HepG2 (cell line): ENCODE measurements around the gene STX1B. TPM values are rescaled to one million over a fixed set of nuclear protein-coding genes. Genes with fewer than 3 reads are reported as not detected.

ENCODE experiments used
- ARNTL ChIP-seq: sonication (generic); formaldehyde crosslinking; IDR thresholded peaks from 2 replicates; pipeline ENCODE4 v1.4.0; 2020; ENCODE audit warnings: mild to moderate bottlenecking, missing genetic modification reagents
- BCLAF1 ChIP-seq: fragments of 450-650 bp; IDR thresholded peaks from 2 replicates; pipeline ENCODE4 v1.6.1; 2017; ENCODE audit warnings: mild to moderate bottlenecking
- CBFB ChIP-seq: sonication (generic); formaldehyde crosslinking; IDR thresholded peaks from 2 replicates; pipeline ENCODE4 v1.4.0; 2020; ENCODE audit warnings: missing genetic modification reagents
- CC2D1A ChIP-seq: sonication (generic); formaldehyde crosslinking; IDR thresholded peaks from 2 replicates; pipeline ENCODE4 v1.8.1; 2023; ENCODE audit warnings: mild to moderate bottlenecking, missing genetic modification reagents
- GTF3A ChIP-seq: sonication (generic); formaldehyde crosslinking; conservative IDR thresholded peaks from 2 replicates; pipeline ENCODE4 v1.4.0; 2020; ENCODE audit warnings: mild to moderate bottlenecking, missing genetic modification reagents
- MZF1 ChIP-seq: sonication (generic); formaldehyde crosslinking; IDR thresholded peaks from 2 replicates; pipeline ENCODE4 v1.8.1; 2023; ENCODE audit warnings: mild to moderate bottlenecking, missing genetic modification reagents, borderline replicate concordance
- NCOA5 ChIP-seq: sonication (generic); formaldehyde crosslinking; IDR thresholded peaks from 2 replicates; pipeline ENCODE4 v1.4.0; 2020; ENCODE audit warnings: missing genetic modification reagents
- NR2F2 ChIP-seq: IDR thresholded peaks from 2 replicates; pipeline ENCODE4 v1.6.1; 2012; ENCODE audit warnings: low read depth, inconsistent platforms, borderline replicate concordance
- POGZ ChIP-seq: sonication (generic); formaldehyde crosslinking; IDR thresholded peaks from 2 replicates; pipeline ENCODE4 v1.4.0; 2020; ENCODE audit warnings: mild to moderate bottlenecking, missing genetic modification reagents
- POLR2G ChIP-seq: fragments of 200-400 bp; formaldehyde crosslinking; IDR thresholded peaks from 2 replicates; pipeline ENCODE4 v1.6.1; 2018; ENCODE audit warnings: mild to moderate bottlenecking, low read depth, low read length, moderate library complexity
- REPIN1 ChIP-seq: sonication (generic); formaldehyde crosslinking; IDR thresholded peaks from 2 replicates; pipeline ENCODE4 v1.8.0; 2022; ENCODE audit warnings: missing genetic modification reagents, low read depth, mild to moderate bottlenecking, borderline replicate concordance
- TBX2 ChIP-seq: sonication (generic); formaldehyde crosslinking; IDR thresholded peaks from 2 replicates; pipeline ENCODE4 v1.5.0; 2020; ENCODE audit warnings: missing genetic modification reagents, mild to moderate bottlenecking, borderline replicate concordance
- ZMYM2 ChIP-seq: sonication (generic); formaldehyde crosslinking; IDR thresholded peaks from 2 replicates; pipeline ENCODE4 v1.8.0; 2022; ENCODE audit warnings: mild to moderate bottlenecking, missing genetic modification reagents
- ZNF550 ChIP-seq: sonication (generic); formaldehyde crosslinking; IDR thresholded peaks from 2 replicates; pipeline ENCODE4 v1.4.0; 2020; ENCODE audit warnings: mild to moderate bottlenecking, missing genetic modification reagents, borderline replicate concordance
- ZNF570 ChIP-seq: sonication (generic); formaldehyde crosslinking; IDR thresholded peaks from 2 replicates; pipeline ENCODE4 v1.4.0; 2020; ENCODE audit warnings: mild to moderate bottlenecking, missing genetic modification reagents, borderline replicate concordance
- ZNF674 ChIP-seq: sonication (generic); formaldehyde crosslinking; IDR thresholded peaks from 2 replicates; pipeline ENCODE4 v1.5.0; 2020; ENCODE audit warnings: low read depth, mild to moderate bottlenecking, missing genetic modification reagents
- ZNF850 ChIP-seq: sonication (generic); formaldehyde crosslinking; conservative IDR thresholded peaks from 2 replicates; pipeline ENCODE4 v1.9.0; 2021; ENCODE audit warnings: mild to moderate bottlenecking, missing genetic modification reagents
- polyA plus RNA-seq, 8 experiments: library from polyadenylated mRNA; depleted of rRNA in 3 of 8; stranded (reverse) in 7 of 8; unstranded in 1 of 8; fragments of >200 nt; fragmentation: Illumina TruSeq in 4 of 8; extraction: Trizol in 4 of 8; gene quantifications; 2 replicates each; pipeline versions ENCODE4 v1.2.1 to v1.2.3, GENCODE V29; 2011 to 2016; ENCODE audit warnings: low read depth in 4 of 8, missing spikeins in 1 of 8, mixed read lengths in 1 of 8; ENCODE audit not compliant: insufficient read depth in 1 of 8
- total RNA-seq, 5 experiments: library from RNA; depleted of rRNA; stranded (reverse); fragments of >200 nt; fragmentation: Illumina TruSeq; extraction: Trizol; gene quantifications; 2 replicates each; pipeline ENCODE4 v1.2.3, GENCODE V29; 2016; ENCODE audit warnings: low read depth in 1 of 5
- TF ChIP-seq, protein P1 (sequence below): sonication (generic); formaldehyde crosslinking; IDR thresholded peaks from 2 replicates; pipeline ENCODE4 v1.4.0; 2020; ENCODE audit warnings: missing genetic modification reagents, borderline replicate concordance
- TF ChIP-seq, protein P2 (sequence below): sonication (generic); formaldehyde crosslinking; IDR thresholded peaks from 2 replicates; pipeline ENCODE4 v1.4.0; 2020; ENCODE audit warnings: missing genetic modification reagents
- TF ChIP-seq, protein P3 (sequence below): sonication (generic); formaldehyde crosslinking; IDR thresholded peaks from 2 replicates; pipeline ENCODE4 v1.4.0; 2020; ENCODE audit warnings: mild to moderate bottlenecking, missing genetic modification reagents

The STX1B gene
- total and polyA plus RNA-seq, 2 of the 13 experiments (the other 11 are each of a cell fraction or from before 2014, with no cell fraction given), result 2.1 to 3.0 TPM

- no peak for TF ChIP-seq ZNF850 (CRISPR knock-in tag)
- TF ChIP-seq ZMYM2, result peak; percentile 98
- TF ChIP-seq, protein P1, sequence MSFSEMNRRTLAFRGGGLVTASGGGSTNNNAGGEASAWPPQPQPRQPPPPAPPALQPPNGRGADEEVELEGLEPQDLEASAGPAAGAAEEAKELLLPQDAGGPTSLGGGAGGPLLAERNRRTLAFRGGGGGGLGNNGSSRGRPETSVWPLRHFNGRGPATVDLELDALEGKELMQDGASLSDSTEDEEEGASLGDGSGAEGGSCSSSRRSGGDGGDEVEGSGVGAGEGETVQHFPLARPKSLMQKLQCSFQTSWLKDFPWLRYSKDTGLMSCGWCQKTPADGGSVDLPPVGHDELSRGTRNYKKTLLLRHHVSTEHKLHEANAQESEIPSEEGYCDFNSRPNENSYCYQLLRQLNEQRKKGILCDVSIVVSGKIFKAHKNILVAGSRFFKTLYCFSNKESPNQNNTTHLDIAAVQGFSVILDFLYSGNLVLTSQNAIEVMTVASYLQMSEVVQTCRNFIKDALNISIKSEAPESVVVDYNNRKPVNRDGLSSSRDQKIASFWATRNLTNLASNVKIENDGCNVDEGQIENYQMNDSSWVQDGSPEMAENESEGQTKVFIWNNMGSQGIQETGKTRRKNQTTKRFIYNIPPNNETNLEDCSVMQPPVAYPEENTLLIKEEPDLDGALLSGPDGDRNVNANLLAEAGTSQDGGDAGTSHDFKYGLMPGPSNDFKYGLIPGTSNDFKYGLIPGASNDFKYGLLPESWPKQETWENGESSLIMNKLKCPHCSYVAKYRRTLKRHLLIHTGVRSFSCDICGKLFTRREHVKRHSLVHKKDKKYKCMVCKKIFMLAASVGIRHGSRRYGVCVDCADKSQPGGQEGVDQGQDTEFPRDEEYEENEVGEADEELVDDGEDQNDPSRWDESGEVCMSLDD (CRISPR knock-in tag), result peak; percentile 100
- TF ChIP-seq GTF3A (CRISPR knock-in tag), result 0 out of 2 replicates have a peak, but pooled peaks have one; percentile 62
- TF ChIP-seq ZNF550 (CRISPR knock-in tag), result no peak
- no peak for TF ChIP-seq NCOA5 (CRISPR knock-in tag)
- peak; percentile 70; the same call in 1 of the 2 replicates for TF ChIP-seq TBX2 (CRISPR knock-in tag)
- TF ChIP-seq, protein P2, sequence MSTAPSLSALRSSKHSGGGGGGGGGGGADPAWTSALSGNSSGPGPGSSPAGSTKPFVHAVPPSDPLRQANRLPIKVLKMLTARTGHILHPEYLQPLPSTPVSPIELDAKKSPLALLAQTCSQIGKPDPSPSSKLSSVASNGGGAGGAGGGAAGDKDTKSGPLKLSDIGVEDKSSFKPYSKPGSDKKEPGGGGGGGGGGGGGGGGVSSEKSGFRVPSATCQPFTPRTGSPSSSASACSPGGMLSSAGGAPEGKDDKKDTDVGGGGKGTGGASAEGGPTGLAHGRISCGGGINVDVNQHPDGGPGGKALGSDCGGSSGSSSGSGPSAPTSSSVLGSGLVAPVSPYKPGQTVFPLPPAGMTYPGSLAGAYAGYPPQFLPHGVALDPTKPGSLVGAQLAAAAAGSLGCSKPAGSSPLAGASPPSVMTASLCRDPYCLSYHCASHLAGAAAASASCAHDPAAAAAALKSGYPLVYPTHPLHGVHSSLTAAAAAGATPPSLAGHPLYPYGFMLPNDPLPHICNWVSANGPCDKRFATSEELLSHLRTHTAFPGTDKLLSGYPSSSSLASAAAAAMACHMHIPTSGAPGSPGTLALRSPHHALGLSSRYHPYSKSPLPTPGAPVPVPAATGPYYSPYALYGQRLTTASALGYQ (CRISPR knock-in tag), result peak; percentile 57; the same call in 1 of the 2 replicates
- TF ChIP-seq BCLAF1, result no peak
- 0 out of 2 replicates have a peak, but pooled peaks have one; percentile 56 for TF ChIP-seq CBFB (CRISPR knock-in tag)
- TF ChIP-seq POGZ (CRISPR knock-in tag), result 0 out of 2 replicates have a peak, but pooled peaks have one; percentile 40
- TF ChIP-seq MZF1, result no peak; the same call in 1 of the 2 replicates
- TF ChIP-seq CC2D1A (CRISPR knock-in tag), result peak; percentile 77; the same call in 1 of the 2 replicates
- TF ChIP-seq ZNF570 (CRISPR knock-in tag), result no peak
- TF ChIP-seq ZNF674 (CRISPR knock-in tag), result no peak
- peak; percentile 94 for TF ChIP-seq ARNTL (CRISPR knock-in tag)
- TF ChIP-seq REPIN1 (CRISPR knock-in tag), result peak; percentile 49; the same call in 1 of the 2 replicates
- TF ChIP-seq POLR2G, result peak; percentile 67
- TF ChIP-seq NR2F2, result peak; percentile 10; the same call in 1 of the 2 replicates
- TF ChIP-seq, protein P3, sequence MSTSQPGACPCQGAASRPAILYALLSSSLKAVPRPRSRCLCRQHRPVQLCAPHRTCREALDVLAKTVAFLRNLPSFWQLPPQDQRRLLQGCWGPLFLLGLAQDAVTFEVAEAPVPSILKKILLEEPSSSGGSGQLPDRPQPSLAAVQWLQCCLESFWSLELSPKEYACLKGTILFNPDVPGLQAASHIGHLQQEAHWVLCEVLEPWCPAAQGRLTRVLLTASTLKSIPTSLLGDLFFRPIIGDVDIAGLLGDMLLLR (CRISPR knock-in tag), result 0 out of 2 replicates have a peak, but pooled peaks have one; percentile 63
Observed at GRCh38 chr16:31032736-31033708, 22.6 kb upstream of the STX1B start, which contains the start of gene STX4 (continued).
